MM.1S (cell line): ENCODE measurements around the gene APLP2.

ENCODE experiments used
- EZH2 ChIP-seq: fragments of 300-600 bp; sonication (generic); optimal IDR thresholded peaks from 2 replicates; pipeline ENCODE3; 2017; ENCODE audit warnings: low read depth, mild to moderate bottlenecking, antibody characterized with exemption, low read length, mixed read lengths
- TF ChIP-seq, protein P1 (sequence below): fragments of 300-600 bp; sonication (generic); IDR thresholded peaks from 2 replicates; pipeline ENCODE4 v1.5.1; 2016; ENCODE audit warnings: antibody characterized with exemption, low read length, mixed read lengths

DNA sequence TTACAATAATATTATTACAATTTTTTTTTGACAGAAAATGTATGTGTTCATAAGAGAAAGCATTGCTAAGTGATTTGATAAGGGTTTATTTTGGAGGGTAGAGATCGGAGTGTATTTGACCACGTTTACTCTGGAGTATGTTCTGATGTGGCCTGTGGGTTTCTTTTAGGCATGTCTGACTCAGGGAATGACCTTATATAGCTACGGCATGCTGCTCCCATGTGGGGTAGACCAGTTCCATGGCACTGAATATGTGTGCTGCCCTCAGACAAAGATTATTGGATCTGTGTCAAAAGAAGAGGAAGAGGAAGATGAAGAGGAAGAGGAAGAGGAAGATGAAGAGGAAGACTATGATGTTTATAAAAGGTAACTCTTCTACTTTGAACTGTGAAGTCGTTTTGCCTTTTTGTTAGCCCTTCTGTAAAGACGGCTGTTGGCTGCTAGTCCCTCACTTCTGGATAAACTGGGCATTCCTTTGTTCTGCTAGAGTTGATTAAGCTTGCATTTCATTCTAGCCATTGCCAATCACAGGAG is 51.8 kb downstream of the APLP2 start:
- TF ChIP-seq, protein P1, sequence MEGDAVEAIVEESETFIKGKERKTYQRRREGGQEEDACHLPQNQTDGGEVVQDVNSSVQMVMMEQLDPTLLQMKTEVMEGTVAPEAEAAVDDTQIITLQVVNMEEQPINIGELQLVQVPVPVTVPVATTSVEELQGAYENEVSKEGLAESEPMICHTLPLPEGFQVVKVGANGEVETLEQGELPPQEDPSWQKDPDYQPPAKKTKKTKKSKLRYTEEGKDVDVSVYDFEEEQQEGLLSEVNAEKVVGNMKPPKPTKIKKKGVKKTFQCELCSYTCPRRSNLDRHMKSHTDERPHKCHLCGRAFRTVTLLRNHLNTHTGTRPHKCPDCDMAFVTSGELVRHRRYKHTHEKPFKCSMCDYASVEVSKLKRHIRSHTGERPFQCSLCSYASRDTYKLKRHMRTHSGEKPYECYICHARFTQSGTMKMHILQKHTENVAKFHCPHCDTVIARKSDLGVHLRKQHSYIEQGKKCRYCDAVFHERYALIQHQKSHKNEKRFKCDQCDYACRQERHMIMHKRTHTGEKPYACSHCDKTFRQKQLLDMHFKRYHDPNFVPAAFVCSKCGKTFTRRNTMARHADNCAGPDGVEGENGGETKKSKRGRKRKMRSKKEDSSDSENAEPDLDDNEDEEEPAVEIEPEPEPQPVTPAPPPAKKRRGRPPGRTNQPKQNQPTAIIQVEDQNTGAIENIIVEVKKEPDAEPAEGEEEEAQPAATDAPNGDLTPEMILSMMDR = no peak
- TF ChIP-seq EZH2 = no peak
